ENCODE measurements around the gene CKM.

Gene CKM

DNA sequence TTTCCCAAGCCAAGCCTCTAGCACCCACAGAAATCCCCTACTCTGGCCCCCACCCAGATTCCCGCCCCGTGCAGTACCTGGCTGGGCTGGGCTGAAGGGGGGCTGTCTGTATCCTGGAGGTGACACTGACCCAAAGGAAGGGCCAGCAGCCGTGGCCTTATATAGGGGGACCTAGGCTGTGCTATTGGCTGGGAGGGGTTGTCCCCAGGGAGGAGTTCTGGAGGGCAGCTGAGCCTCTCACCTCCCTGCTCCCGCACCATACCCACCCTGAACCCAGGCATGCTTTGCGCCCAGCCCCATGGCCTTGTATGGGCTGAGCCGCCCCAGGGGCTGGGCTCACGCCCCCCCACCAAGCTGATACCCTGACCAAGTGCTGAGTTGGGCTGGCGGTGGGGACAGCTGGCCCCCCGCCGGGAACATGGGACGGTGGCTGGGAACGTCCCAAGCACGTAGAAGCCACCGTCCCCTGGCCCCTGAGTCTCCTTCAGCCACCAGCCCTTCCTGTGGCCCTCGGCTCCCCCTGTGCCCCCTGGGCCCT is at the start of gene CKM:
CKM (minus strand) TSS at position 132 of the 538 bp plus-strand sequence. CDS start 3,162 bp downstream, outside the sequence.
- Mint-ChIP-seq H3K4me3 (peak within 1 kb of the TSS in 1 of 2 donors; percentile 33), H3K27me3 (peaks cover 51% of the 10 kb centered on the region)

GRCh38 chr19:45370410-45371204 is 47.9 kb upstream of the CKM start, which contains the start of gene ERCC2:
Gene ERCC2, minus strand, starts transcription at chr19:45370573. Its CDS starts 33 bp downstream, at chr19:45370540.
- DNase-seq, result peak; percentile 100
- H3K4me1 Mint-ChIP-seq, result peaks cover 17% of the 10 kb centered on the region

More for the DNA sequence above, at the start of gene CKM:
- DNase-seq (no peak), ATAC-seq (no peak)
- Mint-ChIP-seq H3K9me3 (no peaks in the 10 kb centered on the region), H3K27ac (no peak within 1 kb of the TSS), H3K4me1 (peaks cover 22% of the 10 kb centered on the region)

GRCh38 chr19:45368737-45369340 is 46.2 kb upstream of the CKM start:
- Mint-ChIP-seq H3K4me1 (peaks cover 17% of the 10 kb centered on the region), H3K27ac (no peak overlapping the region), H3K4me3 (peak overlapping the region; percentile 47 to 50), H3K27me3 (no peaks in the 10 kb centered on the region), H3K9me3 (no peaks in the 10 kb centered on the region)
- ATAC-seq (no peak), DNase-seq (no peak)

More at GRCh38 chr19:45370410-45371204, 47.9 kb upstream of the CKM start, which contains the start of gene ERCC2:
- Mint-ChIP-seq H3K9me3 (no peaks in the 10 kb centered on the region), H3K4me3 (peak within 1 kb of the TSS; percentile 92 to 93), H3K27ac (peak within 1 kb of the TSS; percentile 96 to 98), H3K27me3 (no peaks in the 10 kb centered on the region)
- peak; percentile 99 for ATAC-seq

DNA sequence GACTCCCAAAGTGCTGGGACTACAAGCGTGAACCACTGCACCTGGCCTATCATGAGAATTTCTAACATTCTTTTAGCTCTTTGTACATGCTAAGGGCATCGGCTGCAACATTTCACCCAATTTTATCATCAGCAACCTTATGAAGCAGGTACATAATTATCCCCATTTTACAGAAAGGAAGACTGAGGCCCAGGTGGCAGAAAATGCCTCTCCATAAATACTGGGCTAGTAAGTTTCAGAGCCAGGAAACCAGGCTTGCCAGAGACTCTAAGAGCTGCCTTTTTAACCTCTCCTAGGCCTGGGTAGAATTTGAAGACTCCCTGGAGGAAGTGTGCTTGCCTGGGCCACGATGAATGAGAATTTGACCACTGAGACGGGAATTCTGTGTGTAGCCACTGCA is 45.5 kb upstream of the CKM start:
- Mint-ChIP-seq H3K4me1 (peaks cover 17% of the 10 kb centered on the region), H3K27me3 (no peaks in the 10 kb centered on the region), H3K27ac (peak overlapping the region in 1 of 2 donors; percentile 71), H3K9me3 (no peaks in the 10 kb centered on the region), H3K4me3 (no peak overlapping the region)
- DNase-seq (no peak), ATAC-seq (no peak)

DNA sequence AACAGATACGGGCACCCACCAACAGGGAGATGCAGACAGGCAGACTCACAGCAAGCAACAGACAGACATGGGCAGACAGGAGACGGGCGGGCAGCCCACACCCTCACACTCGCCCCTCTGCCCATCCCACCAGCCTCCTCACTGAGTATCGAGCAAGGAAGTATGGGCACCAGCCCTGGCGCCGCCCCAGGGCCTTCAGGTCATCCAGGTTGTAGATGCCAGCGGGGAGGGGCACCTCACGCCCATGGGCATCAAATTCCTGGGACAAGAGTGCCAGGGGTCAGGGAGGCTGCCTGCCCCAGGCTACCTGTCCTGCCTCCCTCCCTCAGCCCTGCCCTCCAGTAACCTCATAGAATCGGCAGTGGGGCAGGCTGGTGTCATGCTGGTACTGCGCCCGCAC is 42.0 kb upstream of the CKM start:
- Mint-ChIP-seq H3K27ac (no peak overlapping the region), H3K4me1 (peaks cover 9% of the 10 kb centered on the region), H3K27me3 (no peaks in the 10 kb centered on the region), H3K9me3 (no peaks in the 10 kb centered on the region), H3K4me3 (no peak overlapping the region)
- DNase-seq (no peak), ATAC-seq (no peak)

DNA sequence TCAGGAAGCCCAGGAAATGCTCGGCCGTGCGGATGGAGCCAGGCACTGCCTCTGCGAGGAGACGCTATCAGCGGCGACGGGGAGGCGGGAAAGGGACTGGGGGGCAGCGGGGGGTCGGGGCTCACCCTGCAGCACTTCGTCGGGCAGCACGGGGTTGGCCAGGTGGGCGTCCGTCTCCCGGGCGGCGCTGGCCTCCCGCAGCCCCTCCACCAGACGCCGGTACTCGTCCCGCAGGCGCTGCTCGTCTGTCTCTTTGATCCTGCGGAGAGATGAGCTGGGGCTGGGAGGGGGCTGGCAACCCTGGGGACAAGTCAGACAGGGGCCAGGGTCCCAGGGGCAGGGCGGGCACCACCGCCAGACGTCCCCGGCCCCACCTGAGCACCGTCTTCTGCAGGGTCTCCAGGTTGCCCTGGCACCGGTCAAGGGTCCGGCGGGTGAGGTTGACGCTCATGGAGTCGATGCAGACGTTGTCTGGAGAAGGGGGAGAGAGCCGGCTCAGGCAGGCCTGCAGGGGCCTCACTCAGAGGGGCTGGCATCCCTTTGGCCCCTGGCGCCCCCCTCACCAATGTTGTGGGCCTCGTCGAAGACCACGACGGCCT is 41.3 kb upstream of the CKM start:
- no peak overlapping the region for H3K4me3 Mint-ChIP-seq
- peak; percentile 45 for ATAC-seq

GRCh38 chr19:45362291-45362690 is 39.6 kb upstream of the CKM start:
- ATAC-seq, result no peak
- Mint-ChIP-seq H3K4me1 (no peaks in the 10 kb centered on the region), H3K27me3 (no peaks in the 10 kb centered on the region), H3K9me3 (no peaks in the 10 kb centered on the region), H3K4me3 (no peak overlapping the region), H3K27ac (no peak overlapping the region)
- DNase-seq, result no peak

More for the DNA sequence above, 41.3 kb upstream of the CKM start:
- no peak overlapping the region for H3K27ac Mint-ChIP-seq
- H3K4me1 Mint-ChIP-seq, result peaks cover 4% of the 10 kb centered on the region
- no peak for DNase-seq
- no peaks in the 10 kb centered on the region for H3K9me3 Mint-ChIP-seq
- H3K27me3 Mint-ChIP-seq, result no peaks in the 10 kb centered on the region

- Mint-ChIP-seq H3K27me3 (no peaks in the 10 kb centered on the region), H3K4me3 (no peak overlapping the region), H3K9me3 (no peaks in the 10 kb centered on the region), H3K4me1 (no peaks in the 10 kb centered on the region), H3K27ac (peak overlapping the region in 1 of 2 donors; percentile 44)
- DNase-seq, result no peak
- ATAC-seq, result no peak
Observed at GRCh38 chr19:45361608-45362007, 38.9 kb upstream of the CKM start.

DNA sequence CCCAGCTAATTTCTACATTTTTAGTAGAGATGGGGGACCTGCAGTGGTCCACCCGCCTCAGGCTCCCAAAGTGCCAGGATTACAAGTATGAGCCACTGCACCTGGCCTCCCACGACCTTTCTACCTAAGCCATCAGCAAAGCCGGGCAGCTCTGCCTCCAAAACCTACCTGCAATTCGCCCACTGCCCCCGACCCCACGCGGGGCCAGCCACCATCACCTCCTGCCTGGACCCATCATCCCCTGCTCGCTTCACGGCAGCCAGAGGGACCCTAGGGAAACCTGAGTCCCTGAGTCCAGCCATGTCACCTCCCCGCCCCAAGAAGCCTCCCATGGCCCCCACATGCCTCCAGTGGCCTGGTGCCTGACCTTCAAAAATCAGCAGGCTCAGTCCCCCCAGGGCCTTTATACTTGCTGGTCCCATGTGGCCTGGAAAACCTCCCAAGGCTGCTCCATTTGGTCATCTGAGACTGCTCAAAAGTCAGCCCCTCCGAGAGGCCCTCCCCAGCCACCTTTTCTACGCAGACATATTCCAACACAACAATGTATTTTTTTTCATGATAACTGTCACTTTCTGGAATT is 35.6 kb upstream of the CKM start:
- H3K27ac Mint-ChIP-seq, result peak overlapping the region in 1 of 2 donors; percentile 61
- no peaks in the 10 kb centered on the region for H3K4me1 Mint-ChIP-seq
- no peak overlapping the region for H3K4me3 Mint-ChIP-seq
- no peaks in the 10 kb centered on the region for H3K9me3 Mint-ChIP-seq
- ATAC-seq (no peak), DNase-seq (no peak)
- no peaks in the 10 kb centered on the region for H3K27me3 Mint-ChIP-seq

DNA sequence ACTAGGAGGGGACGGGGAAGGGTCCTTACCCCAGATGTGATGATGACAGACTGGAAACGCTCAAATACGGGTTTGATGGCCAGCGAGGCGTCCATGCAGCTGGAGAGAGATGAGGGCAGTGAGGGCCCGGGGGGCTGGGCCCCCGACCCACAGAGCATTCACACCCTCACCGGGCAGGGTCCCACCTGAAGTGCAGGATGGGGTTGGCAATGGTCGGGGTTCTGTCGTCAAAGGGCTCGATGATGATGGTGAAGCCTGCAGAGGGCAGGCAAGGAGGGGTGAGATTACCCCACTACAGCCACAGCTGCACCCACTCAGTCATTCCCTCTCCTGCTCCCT is 34.7 kb upstream of the CKM start:
- no peaks in the 10 kb centered on the region for H3K9me3 Mint-ChIP-seq
- H3K27me3 Mint-ChIP-seq, result no peaks in the 10 kb centered on the region
- no peaks in the 10 kb centered on the region for H3K4me1 Mint-ChIP-seq
- H3K4me3 Mint-ChIP-seq, result no peak overlapping the region
- H3K27ac Mint-ChIP-seq, result no peak overlapping the region
- ATAC-seq (peak; percentile 14), DNase-seq (no peak)

GRCh38 chr19:45356760-45357444 is 34.2 kb upstream of the CKM start:
- Mint-ChIP-seq H3K27me3 (no peaks in the 10 kb centered on the region), H3K27ac (no peak overlapping the region), H3K9me3 (no peaks in the 10 kb centered on the region), H3K4me1 (no peaks in the 10 kb centered on the region), H3K4me3 (no peak overlapping the region)
- no peak for DNase-seq
- no peak for ATAC-seq

GRCh38 chr19:45355910-45356309 is 33.2 kb upstream of the CKM start:
- no peak for ATAC-seq
- Mint-ChIP-seq H3K9me3 (no peaks in the 10 kb centered on the region), H3K4me1 (no peaks in the 10 kb centered on the region), H3K4me3 (no peak overlapping the region), H3K27me3 (no peaks in the 10 kb centered on the region), H3K27ac (no peak overlapping the region)
- DNase-seq, result no peak

- DNase-seq (no peak), ATAC-seq (no peak)
- no peaks in the 10 kb centered on the region for H3K4me1 Mint-ChIP-seq
- no peak overlapping the region for H3K4me3 Mint-ChIP-seq
- no peaks in the 10 kb centered on the region for H3K9me3 Mint-ChIP-seq
- no peaks in the 10 kb centered on the region for H3K27me3 Mint-ChIP-seq
- no peak overlapping the region for H3K27ac Mint-ChIP-seq
Observed at GRCh38 chr19:45355402-45355801, 32.7 kb upstream of the CKM start.

DNA sequence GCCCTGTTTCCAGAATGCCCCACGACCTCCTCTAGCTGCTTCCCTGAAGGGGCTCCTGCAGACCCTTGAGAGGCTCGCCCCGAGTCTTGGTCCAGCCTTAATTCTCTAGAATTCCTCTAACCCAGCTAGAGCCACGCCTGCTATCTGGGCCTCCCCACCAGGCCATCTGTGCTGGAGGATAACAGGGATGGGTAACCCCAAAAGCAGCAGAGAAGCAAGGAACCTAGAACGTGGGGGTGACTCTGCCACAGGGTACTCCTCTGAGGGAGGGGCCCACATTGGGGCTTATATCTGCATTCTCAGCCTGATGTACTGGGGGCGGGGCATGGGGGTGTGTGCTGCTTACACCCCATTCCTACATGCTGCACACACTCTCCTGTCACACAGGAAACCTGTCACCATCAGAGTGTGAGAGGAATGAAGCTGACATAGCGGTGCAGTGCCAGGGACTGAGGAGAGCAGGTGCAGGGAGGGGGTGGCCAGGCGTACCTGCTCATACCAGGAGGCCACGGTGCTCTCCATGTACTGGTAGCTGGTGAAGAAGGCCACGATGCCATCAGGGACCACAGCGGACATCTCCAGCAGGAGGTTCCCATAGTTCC is 31.7 kb upstream of the CKM start:
- DNase-seq (no peak), ATAC-seq (no peak)
- Mint-ChIP-seq H3K4me3 (no peak overlapping the region), H3K27ac (peak overlapping the region in 1 of 2 donors; percentile 63), H3K4me1 (no peaks in the 10 kb centered on the region), H3K9me3 (no peaks in the 10 kb centered on the region), H3K27me3 (no peaks in the 10 kb centered on the region)

Data from stimulated activated naive CD8-positive, alpha-beta T cell treated with anti-CD3 and anti-CD28 coated beads, Interleukin-15, amount 100 ng/mL, for 72 hours (primary cell).